H9 (cell line): ENCODE measurements around the gene SLC16A7. TPM values are rescaled to one million over a fixed set of nuclear protein-coding genes. Genes with fewer than 3 reads are reported as not detected.

Experiments used
- DNase-seq: peaks from one replicate; pipeline ENCODE4 v3.0.0-alpha.2; 2017
- H2AFZ ChIP-seq: one replicate; pipeline ENCODE4 v1.6.1; 2013; ENCODE audit warnings: mild to moderate bottlenecking, low read length, control low read depth, moderate library complexity
- H2AK5ac ChIP-seq: 2 replicates; pipeline ENCODE4 v1.6.1; 2013; ENCODE audit warnings: low read length, control low read depth, mixed read lengths; ENCODE audit not compliant: insufficient read length
- H2BK120ac ChIP-seq: one replicate; pipeline ENCODE4 v1.6.1; 2013; ENCODE audit warnings: low read depth, mild to moderate bottlenecking, low read length, control low read depth, inconsistent platforms; ENCODE audit not compliant: poor library complexity, severe bottlenecking
- H2BK12ac ChIP-seq: 2 replicates; pipeline ENCODE4 v1.6.1; 2013; ENCODE audit warnings: low read length, control low read depth, mixed read lengths, low read depth; ENCODE audit not compliant: insufficient read length
- H2BK15ac ChIP-seq: 2 replicates; pipeline ENCODE4 v1.6.1; 2013; ENCODE audit warnings: low read depth, low read length, control low read depth
- H2BK20ac ChIP-seq: one replicate; pipeline ENCODE4 v1.6.1; 2013; ENCODE audit warnings: low read depth, mild to moderate bottlenecking, low read length, control low read depth, inconsistent platforms; ENCODE audit not compliant: poor library complexity, severe bottlenecking
- H2BK5ac ChIP-seq: 2 replicates; pipeline ENCODE4 v1.6.1; 2013; ENCODE audit warnings: low read length, control low read depth, mixed read lengths; ENCODE audit not compliant: insufficient read length
- H3K14ac ChIP-seq: 2 replicates; pipeline ENCODE4 v1.6.1; 2013; ENCODE audit warnings: low read length, control low read depth; ENCODE audit not compliant: insufficient read depth
- H3K18ac ChIP-seq: 2 replicates; pipeline ENCODE4 v1.6.1; 2013; ENCODE audit warnings: low read depth, mild to moderate bottlenecking, mixed read lengths, low read length, control low read depth; ENCODE audit not compliant: insufficient read length
- H3K23ac ChIP-seq: 2 replicates; pipeline ENCODE4 v1.6.1; 2013; ENCODE audit warnings: low read length, control low read depth, mixed read lengths, low read depth; ENCODE audit not compliant: insufficient read length
- H3K23me2 ChIP-seq: 2 replicates; pipeline ENCODE4 v1.6.1; 2013; ENCODE audit warnings: low read depth, mild to moderate bottlenecking, mixed read lengths, low read length, control low read depth; ENCODE audit not compliant: insufficient read length, poor library complexity, severe bottlenecking
- H3K27ac ChIP-seq: 2 replicates; pipeline ENCODE4 v1.5.1; 2013; ENCODE audit warnings: low read length, control low read depth, mixed read lengths, low read depth; ENCODE audit not compliant: insufficient read length
- H3K27me3 ChIP-seq: 2 replicates; pipeline ENCODE4 v1.6.1; 2013; ENCODE audit warnings: low read length, control low read depth, inconsistent platforms; ENCODE audit not compliant: insufficient read depth
- H3K4ac ChIP-seq: 2 replicates; pipeline ENCODE4 v1.6.1; 2013; ENCODE audit warnings: low read depth, mild to moderate bottlenecking, control low read depth, inconsistent platforms, low read length, moderate library complexity
- H3K4me1 ChIP-seq: 2 replicates; pipeline ENCODE4 v1.6.1; 2013; ENCODE audit warnings: low read length, control low read depth, inconsistent platforms; ENCODE audit not compliant: insufficient read depth
- H3K4me2 ChIP-seq: 2 replicates; pipeline ENCODE4 v1.6.1; 2013; ENCODE audit warnings: low read length, control low read depth, mixed read lengths; ENCODE audit not compliant: insufficient read length, insufficient read depth
- H3K56ac ChIP-seq: 2 replicates; pipeline ENCODE4 v1.6.1; 2013; ENCODE audit warnings: low read depth, mild to moderate bottlenecking, mixed read lengths, low read length, control low read depth; ENCODE audit not compliant: insufficient read length
- H3K79me1 ChIP-seq: 2 replicates; pipeline ENCODE4 v1.6.1; 2013; ENCODE audit warnings: low read depth, mild to moderate bottlenecking, moderate library complexity, low read length, control low read depth, inconsistent platforms; ENCODE audit not compliant: insufficient read depth, poor library complexity, severe bottlenecking
- H3K79me2 ChIP-seq: 2 replicates; pipeline ENCODE4 v1.6.1; 2013; ENCODE audit warnings: low read length, control low read depth, inconsistent platforms; ENCODE audit not compliant: insufficient read depth
- H3K9ac ChIP-seq: 2 replicates; pipeline ENCODE4 v1.6.1; 2013; ENCODE audit warnings: low read length, control low read depth, mixed read lengths; ENCODE audit not compliant: insufficient read length; ENCODE audit errors: extremely low read depth
- H3K9me3 ChIP-seq: one replicate; pipeline ENCODE4 v1.6.1; 2013; ENCODE audit warnings: low read depth, low read length, inconsistent platforms; ENCODE audit not compliant: control insufficient read depth
- H3T11ph ChIP-seq: one replicate; pipeline ENCODE4 v1.6.1; 2013; ENCODE audit warnings: mild to moderate bottlenecking, low read length, control low read depth, inconsistent platforms
- H4K20me1 ChIP-seq: one replicate; pipeline ENCODE4 v1.6.1; 2013; ENCODE audit not compliant: control insufficient read depth, insufficient read length, insufficient read depth
- H4K5ac ChIP-seq: 2 replicates; pipeline ENCODE4 v1.6.1; 2013; ENCODE audit warnings: low read depth, mild to moderate bottlenecking, mixed read lengths, low read length, control low read depth; ENCODE audit not compliant: insufficient read length
- H4K8ac ChIP-seq: replicated peaks from 2 replicates; pipeline ENCODE4 v1.6.1; 2013; ENCODE audit warnings: low read length, control low read depth, mixed read lengths, low read depth; ENCODE audit not compliant: insufficient read length
- H4K91ac ChIP-seq: 2 replicates; pipeline ENCODE4 v1.6.1; 2013; ENCODE audit warnings: low read depth, mild to moderate bottlenecking, moderate library complexity, mixed read lengths, low read length, control low read depth; ENCODE audit not compliant: insufficient read length
- H3K27ac Mint-ChIP-seq, 3 experiments: 2 replicates in 2 of 3; 3 replicates in 1 of 3; pipeline ENCODE4 v1.8.0; 2020 to 2021; ENCODE audit warnings: mixed read lengths in 3 of 3, mild to moderate bottlenecking in 1 of 3, moderate library complexity in 1 of 3
- H3K27me3 Mint-ChIP-seq: 2 replicates; pipeline ENCODE4 v1.8.0; 2021; ENCODE audit warnings: low read depth, mild to moderate bottlenecking, moderate library complexity, mixed read lengths
- H3K36me3 Mint-ChIP-seq, 3 experiments: 2 replicates in 2 of 3; 3 replicates in 1 of 3; pipeline ENCODE4 v1.8.0; 2020 to 2021; ENCODE audit warnings: low read depth in 3 of 3, mixed read lengths in 3 of 3; ENCODE audit not compliant: insufficient read depth in 1 of 3
- H3K4me1 Mint-ChIP-seq, 2 experiments: 2 replicates each; pipeline ENCODE4 v1.8.0; 2020; ENCODE audit warnings: mixed read lengths in 2 of 2
- H3K4me3 Mint-ChIP-seq, 2 experiments: 2 replicates in 1 of 2; 3 replicates in 1 of 2; pipeline ENCODE4 v1.8.0; 2020 to 2021; ENCODE audit warnings: mild to moderate bottlenecking in 2 of 2, mixed read lengths in 2 of 2, moderate library complexity in 1 of 2
- H3K9me3 Mint-ChIP-seq, 2 experiments: 2 replicates in 1 of 2; 3 replicates in 1 of 2; pipeline ENCODE4 v1.8.0; 2020; ENCODE audit warnings: mild to moderate bottlenecking in 2 of 2, mixed read lengths in 2 of 2, moderate library complexity in 1 of 2
- WGBS: extraction: QIAGEN DNeasy Blood & Tissue Kit; methylation state at CpG from one replicate; pipeline ENCODE4 v1.1.7; 2013; ENCODE audit warnings: missing lambda C conversion rate, low lambda C conversion rate, mixed read lengths; ENCODE audit not compliant: insufficient read length; ENCODE audit errors: extremely low coverage; 5-methylcytosine and 5-hydroxymethylcytosine counted together
- total RNA-seq: library from RNA; stranded (reverse); gene quantifications from 2 replicates; pipeline ENCODE4 v1.2.1, GENCODE V29; 2021
- TF ChIP-seq, protein P1 (sequence below): fragments of 200-600 bp; sonication (generic); conservative IDR thresholded peaks from 3 replicates; pipeline ENCODE4 v1.8.0; 2021; ENCODE audit warnings: antibody characterized with exemption, mild to moderate bottlenecking

SLC16A7 gene
- total RNA-seq, 1 experiment from 2014 or later: 2.2 TPM

DNA sequence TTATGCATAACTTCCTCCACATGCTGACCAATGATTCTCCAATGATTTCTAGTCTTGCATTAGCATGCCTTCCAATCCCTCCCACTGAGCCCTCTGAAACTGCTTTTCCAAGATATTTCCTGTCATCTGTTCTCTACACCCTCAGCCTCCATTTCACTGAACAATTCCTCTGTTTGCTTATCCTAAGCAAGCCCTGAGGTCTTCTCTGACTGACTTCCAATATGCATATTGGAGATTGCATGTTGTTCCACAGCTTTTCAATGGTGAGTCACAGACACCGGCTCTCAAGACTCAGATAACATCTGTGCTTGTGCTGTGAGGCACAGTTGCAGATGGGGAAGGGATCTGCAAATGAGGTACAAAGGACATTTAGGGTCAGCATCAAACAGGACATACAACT is 141.0 kb downstream of the SLC16A7 start:
- H3K4me1 Mint-ChIP-seq: peaks cover 9 to 11% of the 10 kb centered on the region in 2 experiments
- Histone ChIP-seq H3K14ac (no peak overlapping the region), H3K79me2 (no peaks in the 10 kb centered on the region), H3K18ac (no peak overlapping the region), H3K79me1 (no peaks in the 10 kb centered on the region), H2BK12ac (no peak overlapping the region), H3K27ac (no peak overlapping the region), H3K9me3 (no peaks in the 10 kb centered on the region), H3K4me2 (no peak overlapping the region), H3K23ac (no peak overlapping the region), H2AFZ (no peak overlapping the region), H2BK15ac (no peak overlapping the region), H2BK20ac (no peak overlapping the region), H4K20me1 (no peaks in the 10 kb centered on the region), H4K91ac (no peak overlapping the region), H4K5ac (no peak overlapping the region), H2BK120ac (no peak overlapping the region), H3K4me1 (no peaks in the 10 kb centered on the region), H3T11ph (no peak overlapping the region), H3K56ac (no peak overlapping the region), H3K27me3 (no peaks in the 10 kb centered on the region), H3K23me2 (no peaks in the 10 kb centered on the region), H3K4ac (no peak overlapping the region), H3K9ac (no peak overlapping the region), H2BK5ac (no peak overlapping the region), H2AK5ac (no peak overlapping the region), H4K8ac (no peak overlapping the region)
- H3K9me3 Mint-ChIP-seq: no peaks in the 10 kb centered on the region
- H3K27me3 Mint-ChIP-seq: no peaks in the 10 kb centered on the region
- H3K4me3 Mint-ChIP-seq: no peak overlapping the region
- no CpG with 5 or more reads among the region's 1 CpG for WGBS
- TF ChIP-seq, protein P1, sequence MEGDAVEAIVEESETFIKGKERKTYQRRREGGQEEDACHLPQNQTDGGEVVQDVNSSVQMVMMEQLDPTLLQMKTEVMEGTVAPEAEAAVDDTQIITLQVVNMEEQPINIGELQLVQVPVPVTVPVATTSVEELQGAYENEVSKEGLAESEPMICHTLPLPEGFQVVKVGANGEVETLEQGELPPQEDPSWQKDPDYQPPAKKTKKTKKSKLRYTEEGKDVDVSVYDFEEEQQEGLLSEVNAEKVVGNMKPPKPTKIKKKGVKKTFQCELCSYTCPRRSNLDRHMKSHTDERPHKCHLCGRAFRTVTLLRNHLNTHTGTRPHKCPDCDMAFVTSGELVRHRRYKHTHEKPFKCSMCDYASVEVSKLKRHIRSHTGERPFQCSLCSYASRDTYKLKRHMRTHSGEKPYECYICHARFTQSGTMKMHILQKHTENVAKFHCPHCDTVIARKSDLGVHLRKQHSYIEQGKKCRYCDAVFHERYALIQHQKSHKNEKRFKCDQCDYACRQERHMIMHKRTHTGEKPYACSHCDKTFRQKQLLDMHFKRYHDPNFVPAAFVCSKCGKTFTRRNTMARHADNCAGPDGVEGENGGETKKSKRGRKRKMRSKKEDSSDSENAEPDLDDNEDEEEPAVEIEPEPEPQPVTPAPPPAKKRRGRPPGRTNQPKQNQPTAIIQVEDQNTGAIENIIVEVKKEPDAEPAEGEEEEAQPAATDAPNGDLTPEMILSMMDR: no peak
- H3K36me3 Mint-ChIP-seq: no peaks in the 10 kb centered on the region
- peak overlapping the region in 1 of 3 experiments; percentile 9; a peak in 1 of 7 replicates for H3K27ac Mint-ChIP-seq
- no peak for DNase-seq
